OCI-LY3 (cell line): ENCODE measurements around the gene PAM16.

ENCODE experiments used
- H2AFZ ChIP-seq: fragments of 200-600, 300-600 bp; shearing (Covaris generic); 2 replicates; pipeline ENCODE4 v1.6.0; 2014; ENCODE audit warnings: antibody characterized with exemption, low read depth, low read length
- H3K27ac ChIP-seq: fragments of 200-600, 300-600 bp; sonication (generic); 2 replicates; pipeline ENCODE4 v1.5.1; 2014; ENCODE audit warnings: mild to moderate bottlenecking, low read length, moderate library complexity, mixed read lengths
- H3K27me3 ChIP-seq: fragments of 200-600, 300-600 bp; sonication (generic); 2 replicates; pipeline ENCODE4 v1.6.1; 2014; ENCODE audit warnings: low read depth, low read length, mixed read lengths
- H3K36me3 ChIP-seq: fragments of 200-600, 300-600 bp; sonication (generic); replicated peaks from 2 replicates; pipeline ENCODE3; 2014; ENCODE audit warnings: low read depth, low read length, mixed read lengths
- H3K4me1 ChIP-seq: fragments of 300-600, 200-600 bp; sonication (generic); 2 replicates; pipeline ENCODE4 v1.6.1; 2014; ENCODE audit warnings: low read length, mixed read lengths
- H3K4me2 ChIP-seq: fragments of 200-600, 300-600 bp; sonication (generic); 2 replicates; pipeline ENCODE4 v1.6.1; 2014; ENCODE audit warnings: low read length, mixed read lengths
- H3K4me3 ChIP-seq: fragments of 300-600, 200-600 bp; sonication (generic); 2 replicates; pipeline ENCODE4 v1.5.1; 2014; ENCODE audit warnings: antibody characterized with exemption, mild to moderate bottlenecking, low read length, moderate library complexity
- H3K79me2 ChIP-seq: fragments of 300-600, 200-600 bp; shearing (Covaris generic); 2 replicates; pipeline ENCODE4 v1.6.1; 2014; ENCODE audit warnings: mild to moderate bottlenecking, low read length, mixed read lengths
- H3K9ac ChIP-seq: fragments of 300-600, 200-600 bp; shearing (Covaris generic); 2 replicates; pipeline ENCODE4 v1.6.0; 2014; ENCODE audit warnings: mild to moderate bottlenecking, low read length, moderate library complexity
- H3K9me3 ChIP-seq: fragments of 200-600, 300-600 bp; shearing (Covaris generic); 2 replicates; pipeline ENCODE4 v1.6.1; 2014; ENCODE audit warnings: low read length, mixed read lengths; ENCODE audit not compliant: insufficient read depth
- H4K20me1 ChIP-seq: fragments of 200-600, 300-600 bp; sonication (generic); 2 replicates; pipeline ENCODE4 v1.6.1; 2016; ENCODE audit warnings: low read length, mixed read lengths; ENCODE audit not compliant: insufficient read depth
- CTCF ChIP-seq: fragments of 200-600, 300-600 bp; sonication (generic); IDR thresholded peaks from 2 replicates; pipeline ENCODE4 v1.5.1; 2014; ENCODE audit warnings: antibody characterized with exemption, low read length, low read depth
- EZH2phosphoT487 ChIP-seq: fragments of 200-600 bp; shearing (Covaris generic); IDR thresholded peaks from 2 replicates; pipeline ENCODE4 v1.6.1; 2018; ENCODE audit warnings: antibody characterized with exemption, mixed run types, low read depth

The PAM16 gene

GRCh38 chr16:4321286-4322120, 29.6 kb downstream of the PAM16 start:
- no peak for TF ChIP-seq CTCF
- Histone ChIP-seq H3K36me3 (no peaks in the 10 kb centered on the region), H3K27ac (no peak overlapping the region), H3K79me2 (no peaks in the 10 kb centered on the region), H3K4me1 (peaks cover 18% of the 10 kb centered on the region), H3K9me3 (no peaks in the 10 kb centered on the region), H3K9ac (no peak overlapping the region), H3K4me3 (no peak overlapping the region), H4K20me1 (no peaks in the 10 kb centered on the region), H2AFZ (no peak overlapping the region), H3K4me2 (no peak overlapping the region), H3K27me3 (0 out of 2 replicates have a peak, but pooled peaks cover 9% of the 10 kb centered on the region)

- H3K27ac ChIP-seq = no peak overlapping the region
- no peaks in the 10 kb centered on the region for H3K9me3 ChIP-seq
- peaks cover 17% of the 10 kb centered on the region for H3K4me1 ChIP-seq
- no peak overlapping the region for H2AFZ ChIP-seq
- H3K9ac ChIP-seq = no peak overlapping the region
- no peaks in the 10 kb centered on the region for H3K36me3 ChIP-seq
- H4K20me1 ChIP-seq = no peaks in the 10 kb centered on the region
- H3K4me3 ChIP-seq = no peak overlapping the region
- no peak overlapping the region for H3K4me2 ChIP-seq
- 0 out of 2 replicates have a peak, but pooled peaks cover 11% of the 10 kb centered on the region for H3K27me3 ChIP-seq
- H3K79me2 ChIP-seq = no peaks in the 10 kb centered on the region
- no peak for TF ChIP-seq CTCF
- TF ChIP-seq EZH2phosphoT487 = no peak
Observed at GRCh38 chr16:4320571-4321137, 30.5 kb downstream of the PAM16 start.

- Histone ChIP-seq H3K4me3 (peak overlapping the region; percentile 25; the same call in 1 of the 2 replicates), H3K9ac (no peak overlapping the region), H3K27me3 (peaks cover 17% of the 10 kb centered on the region), H3K4me1 (peaks cover 11% of the 10 kb centered on the region), H3K36me3 (no peaks in the 10 kb centered on the region), H3K79me2 (no peaks in the 10 kb centered on the region), H3K27ac (no peak overlapping the region), H4K20me1 (no peaks in the 10 kb centered on the region), H2AFZ (no peak overlapping the region), H3K4me2 (peak overlapping the region; percentile 47), H3K9me3 (no peaks in the 10 kb centered on the region)
- TF ChIP-seq CTCF = no peak
- TF ChIP-seq EZH2phosphoT487 = no peak
Observed at GRCh38 chr16:4319454-4320421, 31.4 kb downstream of the PAM16 start.
